OCI-LY1 (cell line): ENCODE measurements around the gene PLCXD3.

Experiments
- H2AFZ ChIP-seq: fragments of 200-600 bp; sonication (generic), shearing (Covaris generic); 2 replicates; pipeline ENCODE4 v1.6.0; 2014; ENCODE audit warnings: antibody characterized with exemption, mild to moderate bottlenecking, low read length
- H3F3A ChIP-seq: fragments of 200-600 bp; sonication (generic), shearing (Covaris generic); 2 replicates; pipeline ENCODE4 v1.6.0; 2014; ENCODE audit warnings: mild to moderate bottlenecking, antibody characterized with exemption, low read length, moderate library complexity; ENCODE audit not compliant: insufficient read depth
- H3K27ac ChIP-seq: fragments of 200-600 bp; sonication (generic); 2 replicates; pipeline ENCODE4 v1.5.1; 2014; ENCODE audit warnings: low read length, mixed run types, mild to moderate bottlenecking, low read depth; ENCODE audit not compliant: poor library complexity, severe bottlenecking
- H3K27me3 ChIP-seq: fragments of 200-600 bp; sonication (generic); 2 replicates; pipeline ENCODE4 v1.6.0; 2014; ENCODE audit warnings: antibody characterized with exemption, mild to moderate bottlenecking, low read length, moderate library complexity; ENCODE audit not compliant: insufficient read depth
- H3K36me3 ChIP-seq: fragments of 200-600 bp; sonication (generic); 2 replicates; pipeline ENCODE4 v1.6.1; 2014; ENCODE audit warnings: mild to moderate bottlenecking, antibody characterized with exemption, low read length, moderate library complexity, mixed read lengths; ENCODE audit not compliant: insufficient read depth
- H3K4me1 ChIP-seq: fragments of 200-600 bp; sonication (generic); 2 replicates; pipeline ENCODE4 v1.5.1; 2014; ENCODE audit warnings: mild to moderate bottlenecking, low read length, moderate library complexity; ENCODE audit not compliant: insufficient read depth, severe bottlenecking
- H3K4me2 ChIP-seq: fragments of 200-600 bp; sonication (generic), shearing (Covaris generic); 2 replicates; pipeline ENCODE4 v1.6.1; 2014; ENCODE audit warnings: low read length
- H3K4me3 ChIP-seq: fragments of 200-600 bp; sonication (generic); 2 replicates; pipeline ENCODE4 v1.5.1; 2014; ENCODE audit warnings: low read length, low read depth, mild to moderate bottlenecking, mixed read lengths; ENCODE audit not compliant: poor library complexity, severe bottlenecking
- H3K79me2 ChIP-seq: fragments of 200-600 bp; shearing (Covaris generic); 2 replicates; pipeline ENCODE4 v1.6.1; 2016; ENCODE audit warnings: mixed run types, low read length, mixed read lengths; ENCODE audit not compliant: insufficient read depth
- H3K9ac ChIP-seq: fragments of 200-600 bp; sonication (generic), shearing (Covaris generic); 2 replicates; pipeline ENCODE4 v1.6.1; 2014; ENCODE audit warnings: mild to moderate bottlenecking, low read length, mixed read lengths
- H3K9me2 ChIP-seq: fragments of 200-600 bp; sonication (generic), shearing (Covaris generic); 2 replicates; pipeline ENCODE4 v1.6.1; 2014; ENCODE audit warnings: low read depth, mild to moderate bottlenecking, low read length, mixed read lengths
- H3K9me3 ChIP-seq: fragments of 200-600 bp; shearing (Covaris generic); 2 replicates; pipeline ENCODE4 v1.6.1; 2014; ENCODE audit warnings: low read length, mixed read lengths
- H4K20me1 ChIP-seq: fragments of 200-600 bp; sonication (generic), shearing (Covaris generic); 2 replicates; pipeline ENCODE4 v1.6.0; 2016; ENCODE audit warnings: mild to moderate bottlenecking, low read length; ENCODE audit not compliant: insufficient read depth
- CTCF ChIP-seq: fragments of 200-600 bp; sonication (generic), shearing (Covaris generic); IDR thresholded peaks from 2 replicates; pipeline ENCODE4 v1.5.1; 2017; ENCODE audit warnings: mild to moderate bottlenecking, antibody characterized with exemption, low read length, moderate library complexity, mixed read lengths
- EZH2 ChIP-seq: fragments of 200-600 bp; sonication (generic), shearing (Covaris generic); IDR thresholded peaks from 2 replicates; pipeline ENCODE4 v1.8.0; 2017; ENCODE audit warnings: borderline replicate concordance, mixed run types, mild to moderate bottlenecking, antibody characterized with exemption, low read length, moderate library complexity, mixed read lengths

The PLCXD3 gene

GRCh38 chr5:41509399-41510175 lies 814 bp downstream of the PLCXD3 start:
- Histone ChIP-seq H4K20me1 (no peaks in the 10 kb centered on the region), H3K9me3 (no peaks in the 10 kb centered on the region), H3K27me3 (no peaks in the 10 kb centered on the region), H3K4me2 (no peak overlapping the region), H3K36me3 (no peaks in the 10 kb centered on the region), H3K9me2 (no peaks in the 10 kb centered on the region), H3K4me3 (no peak overlapping the region), H3F3A (no peaks in the 10 kb centered on the region), H2AFZ (no peak overlapping the region), H3K79me2 (no peaks in the 10 kb centered on the region), H3K27ac (no peak overlapping the region), H3K9ac (no peak overlapping the region), H3K4me1 (no peaks in the 10 kb centered on the region)
- TF ChIP-seq EZH2 (no peak), CTCF (no peak)

- no peaks in the 10 kb centered on the region for H3K9me2 ChIP-seq
- H3K4me3 ChIP-seq: no peak overlapping the region
- H3K79me2 ChIP-seq: no peaks in the 10 kb centered on the region
- no peaks in the 10 kb centered on the region for H3K4me1 ChIP-seq
- H3K27me3 ChIP-seq: no peaks in the 10 kb centered on the region
- no peaks in the 10 kb centered on the region for H4K20me1 ChIP-seq
- no peaks in the 10 kb centered on the region for H3F3A ChIP-seq
- H3K9ac ChIP-seq: no peak overlapping the region
- H3K36me3 ChIP-seq: no peaks in the 10 kb centered on the region
- H3K27ac ChIP-seq: no peak overlapping the region
- no peak overlapping the region for H2AFZ ChIP-seq
- TF ChIP-seq CTCF: no peak
- no peak for TF ChIP-seq EZH2
- no peaks in the 10 kb centered on the region for H3K9me3 ChIP-seq
- H3K4me2 ChIP-seq: no peak overlapping the region
Observed at GRCh38 chr5:41508696-41509398, 1.6 kb downstream of the PLCXD3 start.

DNA sequence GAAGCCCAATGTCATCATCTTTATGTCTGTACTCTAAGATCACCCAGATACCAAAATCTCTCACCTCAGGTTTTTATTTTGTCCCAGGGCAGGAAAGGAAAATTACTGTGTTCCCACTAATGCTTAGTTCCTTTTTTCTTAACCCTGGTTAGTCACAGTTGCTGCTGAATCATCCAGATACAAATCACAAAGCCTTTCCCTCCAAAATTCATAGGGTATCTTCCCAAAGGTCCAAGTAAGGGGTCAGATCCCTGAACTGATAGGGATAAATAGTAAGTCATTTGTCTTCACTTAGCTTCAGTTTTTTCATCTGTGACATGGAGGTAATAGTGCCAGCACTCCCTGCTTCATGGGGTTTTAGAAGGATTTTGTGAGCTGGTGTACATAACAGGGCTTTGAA lies 2.2 kb downstream of the PLCXD3 start:
- Histone ChIP-seq H3K9me2 (no peaks in the 10 kb centered on the region), H3K4me3 (no peak overlapping the region), H3K36me3 (no peaks in the 10 kb centered on the region), H3K27me3 (no peaks in the 10 kb centered on the region), H2AFZ (no peak overlapping the region), H3K27ac (no peak overlapping the region), H4K20me1 (no peaks in the 10 kb centered on the region), H3F3A (no peaks in the 10 kb centered on the region), H3K9me3 (no peaks in the 10 kb centered on the region), H3K9ac (no peak overlapping the region), H3K4me1 (no peaks in the 10 kb centered on the region), H3K4me2 (no peak overlapping the region), H3K79me2 (no peaks in the 10 kb centered on the region)
- TF ChIP-seq CTCF (no peak), EZH2 (no peak)
